22Rv1 (cell line): ENCODE measurements around the gene MTA3.

ENCODE experiments used
- H3K27ac ChIP-seq: fragments of 450-650 bp; 2 replicates; pipeline ENCODE4 v1.5.1; 2017
- CTCF ChIP-seq: fragments of 450-650 bp; IDR thresholded peaks from 2 replicates; pipeline ENCODE4 v1.5.1; 2017; ENCODE audit warnings: mild to moderate bottlenecking
- ZFX ChIP-seq: fragments of 450-650 bp; IDR thresholded peaks from 2 replicates; pipeline ENCODE4 v1.6.1; 2017; ENCODE audit warnings: antibody characterized with exemption, borderline replicate concordance

Gene MTA3

GRCh38 chr2:42787788-42788477 is 219.5 kb downstream of the MTA3 start:
- no peak for TF ChIP-seq CTCF
- no peak overlapping the region for H3K27ac ChIP-seq

- TF ChIP-seq ZFX, result no peak
- TF ChIP-seq CTCF, result no peak
- H3K27ac ChIP-seq, result no peak overlapping the region
Measured at GRCh38 chr2:42788478-42788793, 220.0 kb downstream of the MTA3 start.

GRCh38 chr2:42788882-42789281 is 220.4 kb downstream of the MTA3 start:
- H3K27ac ChIP-seq, result no peak overlapping the region
- TF ChIP-seq ZFX (no peak), CTCF (no peak)

- TF ChIP-seq ZFX, result no peak
- no peak for TF ChIP-seq CTCF
- no peak overlapping the region for H3K27ac ChIP-seq
Measured at GRCh38 chr2:42789751-42790150, 221.3 kb downstream of the MTA3 start.

- TF ChIP-seq CTCF, result no peak
- no peak for TF ChIP-seq ZFX
Measured at GRCh38 chr2:42791606-42792005, 223.2 kb downstream of the MTA3 start.

GRCh38 chr2:42792087-42792582 is 223.7 kb downstream of the MTA3 start:
- no peak overlapping the region for H3K27ac ChIP-seq
- TF ChIP-seq CTCF (no peak), ZFX (no peak)

More at GRCh38 chr2:42791606-42792005, 223.2 kb downstream of the MTA3 start:
- H3K27ac ChIP-seq, result no peak overlapping the region

- TF ChIP-seq ZFX (no peak), CTCF (no peak)
- H3K27ac ChIP-seq, result no peak within 1 kb of the TSS
Measured at GRCh38 chr2:42792583-42793333, 224.3 kb downstream of the MTA3 start, which contains the start of gene HAAO. Gene HAAO (minus strand): TSS chr2:42792583. CDS start chr2:42792536, 47 bp downstream.
